GM23338 (cell line): ENCODE results near the gene PPP1CA. TPM values are rescaled to one million over a fixed set of nuclear protein-coding genes. Genes with fewer than 3 reads are reported as not detected.

ENCODE experiments used
- ATAC-seq: fragments of 200-7000 bp; cut with Tn5 transposase; 3 replicates; pipeline ENCODE4 v1.9.1; 2020
- DNase-seq: peaks from one replicate; pipeline ENCODE4 v3.0.0-alpha.2; 2015; ENCODE audit warnings: low spot score
- H2AFZ ChIP-seq: fragments of 200-600 bp; sonication (generic); 2 replicates; pipeline ENCODE4 v1.8.0; 2016; ENCODE audit warnings: antibody characterized with exemption, mild to moderate bottlenecking, moderate library complexity
- H3F3A ChIP-seq: fragments of 200-600 bp; sonication (generic); replicated peaks from 2 replicates; pipeline ENCODE4 v1.8.0; 2017; ENCODE audit warnings: antibody characterized with exemption, mixed run types, low read depth
- H3K27ac ChIP-seq: fragments of 200-600 bp; sonication (generic); 2 replicates; pipeline ENCODE4 v1.6.1; 2016; ENCODE audit warnings: low read depth
- H3K27me3 ChIP-seq: fragments of 200-600 bp; sonication (generic); 2 replicates; pipeline ENCODE4 v1.8.0; 2016; ENCODE audit warnings: mild to moderate bottlenecking, mixed run types, moderate library complexity; ENCODE audit not compliant: insufficient read depth
- H3K36me3 ChIP-seq: fragments of 200-600 bp; sonication (generic); 2 replicates; pipeline ENCODE4 v1.8.0; 2016; ENCODE audit warnings: mild to moderate bottlenecking; ENCODE audit not compliant: insufficient read depth
- H3K4me1 ChIP-seq: fragments of 200-600 bp; sonication (generic); 2 replicates; pipeline ENCODE4 v1.8.0; 2016; ENCODE audit warnings: mild to moderate bottlenecking, moderate library complexity; ENCODE audit not compliant: insufficient read depth
- H3K4me2 ChIP-seq: fragments of 200-600 bp; sonication (generic); 2 replicates; pipeline ENCODE4 v1.7.1; 2017; ENCODE audit warnings: mixed run types
- H3K4me3 ChIP-seq: fragments of 200-600 bp; sonication (generic); 2 replicates; pipeline ENCODE4 v1.6.1; 2016; ENCODE audit warnings: mixed run types
- H3K79me2 ChIP-seq: fragments of 200-600 bp; sonication (generic); replicated peaks from 2 replicates; pipeline ENCODE4 v1.8.0; 2017; ENCODE audit warnings: mild to moderate bottlenecking; ENCODE audit not compliant: insufficient read depth
- H3K9me2 ChIP-seq: fragments of 200-600 bp; sonication (generic); 2 replicates; pipeline ENCODE4 v1.8.0; 2017; ENCODE audit not compliant: insufficient read depth
- H4K20me1 ChIP-seq: fragments of 200-600 bp; sonication (generic); replicated peaks from 2 replicates; pipeline ENCODE4 v1.8.0; 2017; ENCODE audit warnings: mild to moderate bottlenecking; ENCODE audit not compliant: insufficient read depth
- H3K27ac Mint-ChIP-seq: 2 replicates; pipeline ENCODE4 v1.8.0; 2020; ENCODE audit warnings: inconsistent platforms, mild to moderate bottlenecking, moderate library complexity, mixed read lengths
- H3K27me3 Mint-ChIP-seq: 3 replicates; pipeline ENCODE4 v1.8.0; 2022; ENCODE audit warnings: low read depth, mild to moderate bottlenecking, moderate library complexity, mixed read lengths, inconsistent platforms; ENCODE audit not compliant: insufficient read depth, poor library complexity
- H3K36me3 Mint-ChIP-seq: 3 replicates; pipeline ENCODE4 v1.8.0; 2021; ENCODE audit warnings: low read depth, mild to moderate bottlenecking, inconsistent platforms, moderate library complexity, mixed read lengths
- H3K4me1 Mint-ChIP-seq: 3 replicates; pipeline ENCODE4 v1.8.0; 2020; ENCODE audit warnings: mild to moderate bottlenecking, inconsistent platforms, mixed read lengths
- H3K4me3 Mint-ChIP-seq: 3 replicates; pipeline ENCODE4 v1.8.0; 2021; ENCODE audit warnings: moderate library complexity, mild to moderate bottlenecking, inconsistent platforms, mixed read lengths
- H3K9me3 Mint-ChIP-seq: 3 replicates; pipeline ENCODE4 v1.8.0; 2020; ENCODE audit warnings: moderate library complexity, mild to moderate bottlenecking, inconsistent platforms, mixed read lengths
- POLR2AphosphoS5 ChIP-seq: IDR thresholded peaks from 2 replicates; pipeline ENCODE4 v1.6.1; 2016; ENCODE audit warnings: antibody characterized with exemption, low read depth
- STAT1 ChIP-seq: IDR thresholded peaks from one replicate; pipeline ENCODE4 v1.6.1; 2016; ENCODE audit warnings: antibody characterized with exemption; ENCODE audit not compliant: unreplicated experiment
- ZNF114 ChIP-seq: fragments of 250-450 bp; sonication (Bioruptor Pico); IDR thresholded peaks from 2 replicates; pipeline ENCODE4 v1.5.0; 2020; ENCODE audit warnings: mild to moderate bottlenecking, moderate library complexity
- polyA plus RNA-seq: library from polyadenylated mRNA; unstranded; fragments of >200 nt; fragmentation: Nextera tagmentation; extraction: Ambion mirVana; gene quantifications from 2 replicates; pipeline ENCODE4 v1.2.1, GENCODE V29; 2016
- total RNA-seq: library from RNA; depleted of rRNA; stranded (reverse); fragments of >200 nt; shearing (Covaris generic); gene quantifications from 2 replicates; pipeline ENCODE4 v1.2.3, GENCODE V29; 2014
- TF ChIP-seq, protein P1 (sequence below), 2 experiments: fragments of 200-600 bp in 1 of 2; sonication (generic) in 1 of 2; conservative IDR thresholded peaks; 2 replicates each; pipeline versions ENCODE4 v1.5.1 to v1.6.1; 2016 to 2017; ENCODE audit warnings: antibody characterized with exemption in 2 of 2, low read depth in 2 of 2, mild to moderate bottlenecking in 2 of 2, moderate library complexity in 1 of 2
- TF ChIP-seq, protein P2 (sequence below): IDR thresholded peaks from one replicate; pipeline ENCODE4 v1.6.1; 2018; ENCODE audit warnings: antibody characterized with exemption; ENCODE audit not compliant: unreplicated experiment

The PPP1CA gene
- total and polyA plus RNA-seq, 2 experiments from 2014 or later, result 217 to 237 TPM

DNA sequence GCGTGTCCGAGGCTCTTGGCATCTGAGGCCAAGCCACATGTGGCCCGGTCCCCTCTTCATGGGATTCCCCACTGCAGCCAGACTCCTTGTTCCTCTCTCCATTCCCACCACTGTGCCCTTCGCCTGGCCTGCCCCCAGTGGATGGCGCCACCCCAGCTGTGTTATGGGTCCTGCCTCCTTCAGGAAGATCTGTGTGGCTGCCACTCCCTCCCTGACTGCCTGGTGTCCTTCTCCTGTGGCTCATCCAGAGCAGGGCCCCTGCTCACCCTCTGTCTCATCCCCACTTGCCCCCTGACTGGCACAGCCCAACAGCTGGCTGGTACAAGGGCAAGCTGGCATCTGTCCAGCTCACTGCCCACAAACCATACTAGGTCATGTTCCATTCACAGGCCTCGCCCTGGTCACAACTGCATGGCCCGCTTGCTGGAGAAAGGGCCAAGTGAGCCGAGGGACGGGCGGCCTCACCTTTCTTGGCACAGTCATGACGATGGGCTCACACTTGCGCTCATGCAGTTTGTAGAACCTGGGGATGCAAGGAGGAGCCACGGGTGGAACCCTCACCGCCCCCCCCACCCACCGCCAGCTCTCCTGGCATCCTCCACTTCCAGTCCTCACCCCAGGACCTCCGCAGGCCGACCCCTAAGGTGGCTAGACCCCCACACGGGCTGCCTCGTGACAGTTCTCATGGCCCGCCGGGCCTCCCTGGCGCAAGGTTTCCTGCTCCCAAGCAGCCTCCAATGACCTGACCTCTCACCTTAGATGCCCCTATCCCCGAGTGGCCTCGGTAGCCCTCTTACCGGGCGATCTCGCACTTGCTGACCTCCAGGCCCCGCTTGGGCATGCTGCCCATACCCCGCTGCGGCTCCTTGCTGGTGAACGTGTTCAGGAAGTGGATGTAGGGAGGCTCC is 37.9 kb upstream of the PPP1CA start:
- H3K9me3 Mint-ChIP-seq, result no peaks in the 10 kb centered on the region
- DNase-seq, result peak; percentile 61
- no peak overlapping the region for H3K27ac ChIP-seq
- H3K79me2 ChIP-seq, result no peaks in the 10 kb centered on the region
- TF ChIP-seq POLR2AphosphoS5 (peak; percentile 34; the same call in 1 of the 2 replicates), ZNF114 (CRISPR knock-in tag) (no peak)
- TF ChIP-seq, protein P1, sequence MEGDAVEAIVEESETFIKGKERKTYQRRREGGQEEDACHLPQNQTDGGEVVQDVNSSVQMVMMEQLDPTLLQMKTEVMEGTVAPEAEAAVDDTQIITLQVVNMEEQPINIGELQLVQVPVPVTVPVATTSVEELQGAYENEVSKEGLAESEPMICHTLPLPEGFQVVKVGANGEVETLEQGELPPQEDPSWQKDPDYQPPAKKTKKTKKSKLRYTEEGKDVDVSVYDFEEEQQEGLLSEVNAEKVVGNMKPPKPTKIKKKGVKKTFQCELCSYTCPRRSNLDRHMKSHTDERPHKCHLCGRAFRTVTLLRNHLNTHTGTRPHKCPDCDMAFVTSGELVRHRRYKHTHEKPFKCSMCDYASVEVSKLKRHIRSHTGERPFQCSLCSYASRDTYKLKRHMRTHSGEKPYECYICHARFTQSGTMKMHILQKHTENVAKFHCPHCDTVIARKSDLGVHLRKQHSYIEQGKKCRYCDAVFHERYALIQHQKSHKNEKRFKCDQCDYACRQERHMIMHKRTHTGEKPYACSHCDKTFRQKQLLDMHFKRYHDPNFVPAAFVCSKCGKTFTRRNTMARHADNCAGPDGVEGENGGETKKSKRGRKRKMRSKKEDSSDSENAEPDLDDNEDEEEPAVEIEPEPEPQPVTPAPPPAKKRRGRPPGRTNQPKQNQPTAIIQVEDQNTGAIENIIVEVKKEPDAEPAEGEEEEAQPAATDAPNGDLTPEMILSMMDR (conservative IDR thresholded peaks at IDR 0.05; ENCODE audit: low read depth in 2 of 2), result peak; percentile 43 to 64
- H3K27ac Mint-ChIP-seq, result peak overlapping the region; percentile 48; the same call in 1 of the 2 replicates
- H3K4me2 ChIP-seq, result no peak overlapping the region
- peaks cover 15% of the 10 kb centered on the region for H3K27me3 Mint-ChIP-seq
- peaks cover 30% of the 10 kb centered on the region for H3K36me3 Mint-ChIP-seq
- no peaks in the 10 kb centered on the region for H4K20me1 ChIP-seq
- H3K4me1 Mint-ChIP-seq, result peaks cover 29% of the 10 kb centered on the region
- peaks cover 17% of the 10 kb centered on the region for H3K4me1 ChIP-seq
- 0 out of 2 replicates have a peak, but pooled peaks cover 16% of the 10 kb centered on the region for H3F3A ChIP-seq
- ATAC-seq, result peak; percentile 4; the same call in 2 of the 3 replicates
- no peak overlapping the region for H3K4me3 ChIP-seq
- 0 out of 2 replicates have a peak, but pooled peaks cover 3% of the 10 kb centered on the region for H3K36me3 ChIP-seq
- no peaks in the 10 kb centered on the region for H3K27me3 ChIP-seq
- no peak overlapping the region; the same call in 2 of the 3 replicates for H3K4me3 Mint-ChIP-seq
- no peak overlapping the region for H2AFZ ChIP-seq
- H3K9me2 ChIP-seq, result no peaks in the 10 kb centered on the region

DNA sequence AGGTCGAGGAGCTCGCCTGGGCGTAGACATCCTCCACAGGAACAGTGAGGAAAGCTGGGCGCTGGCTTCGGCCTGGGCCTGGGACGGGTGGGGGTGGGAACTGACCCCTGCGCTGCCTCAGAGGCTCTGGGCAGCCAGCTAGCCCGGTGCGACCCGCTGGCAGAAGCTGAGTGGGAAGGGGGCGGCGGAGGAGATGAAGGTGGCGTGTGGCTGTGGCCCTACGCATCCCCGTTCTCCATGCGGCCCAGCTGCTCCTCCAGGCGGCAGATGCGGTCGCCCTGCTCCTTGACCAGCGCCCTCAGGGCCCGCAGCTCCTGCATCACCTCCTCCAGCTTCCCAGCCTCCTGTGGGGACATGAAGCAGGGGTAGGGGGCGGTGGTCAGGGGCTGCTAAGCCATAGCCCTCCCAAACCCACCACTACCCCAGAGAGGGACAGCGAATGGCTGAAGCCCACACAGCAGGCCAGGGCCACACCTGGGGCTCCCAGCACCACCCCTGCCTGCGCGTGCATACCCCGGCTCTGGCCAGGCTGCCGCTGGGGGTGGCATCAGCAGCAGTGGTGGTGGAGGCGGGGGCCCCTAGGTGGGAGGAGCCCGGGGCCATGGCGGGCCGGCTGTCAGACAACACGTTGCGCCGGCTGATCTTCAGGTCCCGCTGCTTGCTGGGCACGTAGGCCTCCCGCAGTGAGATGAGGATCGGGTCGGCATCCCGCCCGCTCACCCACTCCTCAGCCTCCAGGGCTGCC is 36.7 kb upstream of the PPP1CA start:
- Histone ChIP-seq H2AFZ (no peak overlapping the region), H3K9me2 (no peaks in the 10 kb centered on the region), H3K4me3 (no peak overlapping the region), H3K79me2 (no peaks in the 10 kb centered on the region), H3F3A (0 out of 2 replicates have a peak, but pooled peaks cover 16% of the 10 kb centered on the region), H3K36me3 (0 out of 2 replicates have a peak, but pooled peaks cover 3% of the 10 kb centered on the region), H3K27me3 (no peaks in the 10 kb centered on the region), H3K4me1 (peaks cover 14% of the 10 kb centered on the region), H4K20me1 (no peaks in the 10 kb centered on the region), H3K4me2 (no peak overlapping the region), H3K27ac (peak overlapping the region; percentile 80; the same call in 1 of the 2 replicates)
- no peak overlapping the region for H3K27ac Mint-ChIP-seq
- no peaks in the 10 kb centered on the region for H3K9me3 Mint-ChIP-seq
- H3K4me3 Mint-ChIP-seq, result no peak overlapping the region; the same call in 2 of the 3 replicates
- peaks cover 29% of the 10 kb centered on the region for H3K4me1 Mint-ChIP-seq
- peaks cover 30% of the 10 kb centered on the region for H3K36me3 Mint-ChIP-seq
- ATAC-seq (no peak), DNase-seq (no peak)
- TF ChIP-seq STAT1, result no peak
- TF ChIP-seq, protein P2, sequence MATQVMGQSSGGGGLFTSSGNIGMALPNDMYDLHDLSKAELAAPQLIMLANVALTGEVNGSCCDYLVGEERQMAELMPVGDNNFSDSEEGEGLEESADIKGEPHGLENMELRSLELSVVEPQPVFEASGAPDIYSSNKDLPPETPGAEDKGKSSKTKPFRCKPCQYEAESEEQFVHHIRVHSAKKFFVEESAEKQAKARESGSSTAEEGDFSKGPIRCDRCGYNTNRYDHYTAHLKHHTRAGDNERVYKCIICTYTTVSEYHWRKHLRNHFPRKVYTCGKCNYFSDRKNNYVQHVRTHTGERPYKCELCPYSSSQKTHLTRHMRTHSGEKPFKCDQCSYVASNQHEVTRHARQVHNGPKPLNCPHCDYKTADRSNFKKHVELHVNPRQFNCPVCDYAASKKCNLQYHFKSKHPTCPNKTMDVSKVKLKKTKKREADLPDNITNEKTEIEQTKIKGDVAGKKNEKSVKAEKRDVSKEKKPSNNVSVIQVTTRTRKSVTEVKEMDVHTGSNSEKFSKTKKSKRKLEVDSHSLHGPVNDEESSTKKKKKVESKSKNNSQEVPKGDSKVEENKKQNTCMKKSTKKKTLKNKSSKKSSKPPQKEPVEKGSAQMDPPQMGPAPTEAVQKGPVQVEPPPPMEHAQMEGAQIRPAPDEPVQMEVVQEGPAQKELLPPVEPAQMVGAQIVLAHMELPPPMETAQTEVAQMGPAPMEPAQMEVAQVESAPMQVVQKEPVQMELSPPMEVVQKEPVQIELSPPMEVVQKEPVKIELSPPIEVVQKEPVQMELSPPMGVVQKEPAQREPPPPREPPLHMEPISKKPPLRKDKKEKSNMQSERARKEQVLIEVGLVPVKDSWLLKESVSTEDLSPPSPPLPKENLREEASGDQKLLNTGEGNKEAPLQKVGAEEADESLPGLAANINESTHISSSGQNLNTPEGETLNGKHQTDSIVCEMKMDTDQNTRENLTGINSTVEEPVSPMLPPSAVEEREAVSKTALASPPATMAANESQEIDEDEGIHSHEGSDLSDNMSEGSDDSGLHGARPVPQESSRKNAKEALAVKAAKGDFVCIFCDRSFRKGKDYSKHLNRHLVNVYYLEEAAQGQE, result no peak
- H3K27me3 Mint-ChIP-seq, result peaks cover 11% of the 10 kb centered on the region
